ENCODE measurements around the gene FOXO6.
A peak's percentile ranks its signal among the peaks of the same experiment; 100 is the strongest.

Gene FOXO6

DNA sequence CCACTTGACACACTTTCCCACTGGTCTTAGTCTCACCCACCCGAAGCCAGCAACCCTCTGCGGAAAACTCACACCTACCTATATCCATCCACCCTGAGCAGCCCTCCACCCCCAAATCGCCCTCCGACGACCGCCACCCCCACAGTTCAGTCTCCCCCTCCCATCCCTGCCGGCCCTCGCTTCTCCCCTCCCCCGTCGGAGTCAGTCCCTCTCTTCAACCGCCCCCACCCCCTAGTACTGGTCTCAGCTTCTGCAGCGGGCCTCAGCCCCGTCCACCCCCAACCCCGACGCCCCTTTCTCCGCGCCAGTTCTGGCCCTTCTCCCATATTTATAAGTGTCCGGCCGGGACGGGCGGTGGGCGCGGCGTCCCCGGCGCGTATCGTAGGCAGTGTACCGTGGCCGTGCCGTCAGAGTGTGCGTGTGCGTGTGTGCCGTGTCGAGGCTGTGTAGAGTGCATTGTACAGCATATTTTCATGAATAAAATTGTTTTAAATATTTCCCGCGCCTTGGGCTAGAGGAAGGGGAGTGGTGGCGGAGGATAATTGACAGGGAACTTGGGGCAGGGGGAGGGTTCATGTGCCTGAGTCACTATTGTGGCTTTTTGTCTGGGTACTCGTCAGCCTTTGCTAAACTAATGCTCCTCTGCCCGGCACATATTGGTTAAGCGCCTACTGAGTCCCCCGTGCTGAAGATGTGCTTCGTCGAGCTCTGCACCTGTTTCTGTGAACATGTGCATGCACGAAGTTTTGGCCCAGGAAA, 22.0 kb downstream of the FOXO6 start:
- peak in 1 of 2 donors; percentile 21 for DNase-seq (ENCODE audit: low read depth in 2 of 2)

DNA sequence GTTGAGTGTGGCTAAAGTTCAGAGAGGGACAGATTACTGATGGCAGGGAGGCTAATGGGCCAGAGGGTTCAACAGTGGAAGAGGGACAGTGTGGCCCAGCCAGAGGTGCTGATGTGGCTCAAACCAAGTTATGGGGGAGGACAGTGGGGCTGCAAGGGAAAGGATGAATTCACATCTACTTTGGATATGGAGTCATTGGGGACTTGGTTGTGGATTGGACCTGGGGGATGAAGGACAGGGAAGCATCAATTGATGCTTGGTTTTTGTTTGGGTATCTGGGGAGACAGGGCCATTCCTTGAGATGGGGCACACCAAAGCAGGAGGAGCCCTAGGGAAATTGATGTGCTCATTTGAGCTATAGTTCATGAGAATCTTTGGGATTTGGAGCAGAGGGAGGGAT, 23.3 kb downstream of the FOXO6 start:
- DNase-seq (ENCODE audit: low read depth in 2 of 2) = no peak

DNA sequence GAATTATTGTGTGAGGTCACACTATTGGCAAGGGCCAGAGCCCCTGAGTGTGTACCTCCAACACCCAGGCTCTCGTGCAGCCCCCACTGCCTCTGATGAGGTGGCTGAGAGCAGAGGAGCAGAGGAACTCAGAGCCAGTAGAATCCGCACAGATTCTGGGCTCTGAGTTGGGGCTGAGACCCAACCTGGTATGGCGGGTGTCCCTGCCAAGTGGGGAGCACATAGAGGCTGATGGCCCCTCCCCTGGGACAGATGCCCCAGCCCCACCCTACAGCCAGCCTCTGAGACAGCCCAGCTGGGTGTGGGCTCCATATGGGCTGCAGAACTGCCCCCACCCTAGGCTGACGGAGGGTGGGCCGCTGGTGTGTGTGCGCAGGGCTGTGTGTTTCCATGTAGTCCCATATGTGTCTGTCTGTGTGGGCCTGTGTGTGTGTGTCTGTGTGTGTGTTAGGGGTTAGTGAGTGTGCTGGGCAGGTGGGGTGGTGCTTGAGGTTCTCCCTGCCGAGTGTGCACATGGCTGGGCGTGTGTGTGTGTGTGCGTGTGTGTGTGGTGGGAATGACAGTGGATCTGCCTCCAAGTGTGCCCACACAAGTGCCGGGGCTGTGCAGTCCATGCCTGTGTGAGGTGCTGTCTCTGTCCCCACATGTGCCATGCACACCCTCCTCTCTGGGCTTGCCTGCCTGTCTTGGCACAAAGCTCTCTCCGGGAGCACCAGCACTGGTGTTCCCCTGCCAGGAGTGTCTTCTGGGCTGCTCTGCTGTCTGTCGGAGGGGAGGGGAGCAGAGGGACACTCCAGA, 24.4 kb downstream of the FOXO6 start:
- no peak for DNase-seq (ENCODE audit: low read depth in 2 of 2)

DNA sequence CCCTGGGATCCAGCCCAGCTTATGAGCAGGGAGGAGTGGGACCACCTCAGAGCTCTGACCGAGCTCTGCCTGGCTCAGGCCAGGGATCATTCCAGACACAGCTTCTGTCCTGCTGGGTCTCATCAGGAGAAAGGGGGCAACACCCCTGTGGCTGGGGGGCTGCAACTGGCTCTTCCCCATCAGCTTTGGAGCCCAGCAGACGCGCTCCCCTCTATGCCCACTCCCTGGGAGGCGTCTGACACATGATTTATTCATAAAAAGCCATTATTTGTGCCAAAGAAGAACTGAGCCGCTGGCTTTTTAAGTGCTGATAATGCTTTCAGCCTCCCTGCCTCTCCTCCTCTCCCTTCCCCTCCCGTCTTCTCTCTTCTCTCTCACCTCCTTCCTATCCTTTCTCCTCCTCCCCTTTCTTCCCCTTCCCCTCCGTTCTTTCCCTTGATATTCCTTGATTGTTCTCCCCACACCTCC, 25.0 kb downstream of the FOXO6 start:
- no peak for DNase-seq (ENCODE audit: low read depth in 2 of 2)

DNA sequence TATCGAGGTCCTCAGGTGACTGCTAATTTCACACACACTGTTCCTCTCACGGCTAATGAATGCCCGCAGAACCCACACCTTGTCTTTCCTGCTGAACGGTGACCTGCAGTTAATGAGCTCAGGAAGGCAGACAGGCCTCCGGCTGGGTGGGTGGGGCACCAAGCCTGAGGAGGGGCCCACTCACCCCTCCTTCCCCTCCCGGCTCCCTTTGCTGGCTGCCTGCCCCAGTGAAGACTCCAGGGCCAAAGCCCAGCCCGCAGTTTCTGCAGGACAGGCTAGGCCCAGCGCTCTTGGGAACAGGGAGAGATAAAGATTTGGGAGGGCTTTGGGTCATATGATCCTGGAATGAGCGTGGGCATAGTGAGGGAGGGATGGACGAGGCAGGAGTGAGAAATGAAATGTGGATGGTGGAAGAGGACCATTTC, 26.4 kb downstream of the FOXO6 start:
- no peak for DNase-seq (ENCODE audit: low read depth in 2 of 2)

DNA sequence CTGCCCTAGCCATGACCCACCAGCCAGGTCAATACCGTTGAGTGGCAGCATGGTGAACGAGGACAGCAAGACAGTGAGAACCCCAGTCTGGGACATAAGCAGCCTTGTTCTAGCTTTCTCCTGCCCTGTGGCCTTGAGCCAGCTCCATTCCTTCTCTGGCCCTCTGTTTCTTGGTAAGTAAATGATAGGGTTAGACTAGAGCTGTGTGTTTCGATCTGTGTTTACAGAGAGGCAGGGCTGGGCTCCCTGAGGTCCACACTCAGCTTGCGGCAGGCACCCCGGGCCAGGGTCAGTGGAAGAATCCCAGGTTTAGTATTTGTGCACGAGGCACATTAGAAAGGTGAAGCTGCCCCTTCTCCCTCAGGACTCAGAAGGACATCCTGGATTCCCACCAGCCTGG, 27.3 kb downstream of the FOXO6 start:
- DNase-seq (ENCODE audit: low read depth in 2 of 2) = no peak

DNA sequence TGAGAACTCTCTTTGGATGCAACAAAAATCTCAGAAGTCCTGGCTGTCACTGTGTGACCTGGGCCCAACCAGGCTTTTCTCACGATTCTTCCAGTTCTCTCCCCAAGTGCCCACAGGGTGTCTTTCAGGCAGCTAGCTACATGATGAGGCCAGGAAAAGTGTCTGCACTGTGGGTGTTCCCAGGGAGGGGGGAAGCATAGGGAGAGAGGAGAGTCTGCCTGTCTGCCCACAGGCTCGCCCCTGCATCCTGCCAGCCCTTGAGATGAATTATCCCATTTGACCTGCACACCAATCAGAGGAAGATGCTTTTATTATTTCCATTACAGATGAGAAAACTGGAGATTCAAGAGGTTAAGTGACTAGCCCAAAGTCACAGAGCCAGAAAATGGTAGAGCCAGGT, 27.8 kb downstream of the FOXO6 start:
- DNase-seq (ENCODE audit: low read depth in 2 of 2) = no peak

DNA sequence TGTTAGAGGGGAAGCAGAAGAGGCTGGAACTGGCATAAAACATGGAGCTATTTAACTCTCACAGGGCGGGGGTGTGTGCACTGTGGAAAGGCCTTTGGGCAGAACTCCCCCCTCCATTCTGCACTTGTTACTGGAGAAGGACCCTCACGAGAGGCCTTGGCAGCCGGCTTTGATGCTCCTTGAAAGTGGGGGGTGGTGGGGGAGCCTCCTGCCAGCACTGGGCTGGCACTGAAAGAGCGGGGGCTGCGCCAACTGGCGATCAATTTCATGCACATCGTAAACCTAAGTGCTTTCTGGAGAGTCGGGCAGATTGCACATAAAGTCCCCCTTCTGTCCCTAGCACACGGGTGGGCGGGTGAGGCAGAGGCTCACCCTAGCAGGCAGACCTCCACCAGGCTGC, 28.9 kb downstream of the FOXO6 start:
- DNase-seq (ENCODE audit: low read depth in 2 of 2) = no peak

DNA sequence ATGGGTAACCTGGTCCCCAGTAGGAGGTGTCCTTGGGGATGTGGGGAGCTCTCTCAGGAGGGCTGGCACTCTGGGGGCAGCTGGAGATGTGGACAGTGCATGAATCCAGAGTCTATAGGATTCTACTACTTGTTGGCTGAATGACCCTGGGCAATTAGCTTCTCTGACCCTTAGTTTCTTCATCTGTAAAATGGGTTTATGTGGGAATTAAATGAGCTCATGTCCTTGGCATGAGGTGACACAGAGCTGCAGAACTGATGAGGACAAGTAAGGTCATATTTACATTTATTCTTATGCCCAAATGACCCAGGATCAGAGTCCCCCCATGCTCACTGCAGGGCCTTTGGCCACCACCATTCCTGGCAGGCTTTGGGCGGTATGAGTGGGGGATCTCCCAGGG, 29.3 kb downstream of the FOXO6 start:
- DNase-seq (ENCODE audit: low read depth in 2 of 2) = no peak

DNA sequence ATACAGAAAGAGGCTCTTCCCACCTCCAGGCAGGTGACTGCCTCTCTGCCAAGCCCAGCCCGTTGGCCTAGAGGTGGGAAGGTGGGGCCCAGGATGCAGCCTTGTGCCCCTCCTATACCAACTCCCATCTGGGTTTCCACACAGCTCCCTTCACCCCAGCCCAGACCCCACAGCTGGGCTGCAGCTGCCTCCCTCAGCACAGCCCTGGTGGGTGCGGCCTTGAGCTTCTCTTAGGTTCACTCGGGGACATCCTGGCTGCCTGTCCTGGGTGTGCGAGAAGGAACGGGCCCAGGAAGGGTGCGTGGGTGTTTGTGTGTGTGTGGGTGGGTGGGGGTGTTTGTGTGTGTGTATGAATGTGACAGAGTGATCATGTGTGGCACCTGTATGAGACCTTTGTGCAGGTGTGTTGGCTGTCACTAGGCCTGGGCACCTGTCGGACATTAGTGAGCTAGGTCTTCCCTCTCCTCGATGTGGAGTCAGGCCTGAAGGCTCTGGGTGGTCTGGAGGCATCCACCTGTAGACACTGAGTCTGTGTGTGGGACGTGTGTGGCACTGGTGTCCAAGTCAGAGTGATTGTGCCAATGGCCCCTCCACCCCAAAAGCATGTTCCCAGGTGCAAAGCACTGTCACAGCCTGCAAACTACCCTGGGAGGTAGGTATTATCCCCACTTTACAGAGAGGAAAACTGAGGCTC, 30.7 kb downstream of the FOXO6 start:
- DNase-seq (ENCODE audit: low read depth in 2 of 2) = no peak

DNA sequence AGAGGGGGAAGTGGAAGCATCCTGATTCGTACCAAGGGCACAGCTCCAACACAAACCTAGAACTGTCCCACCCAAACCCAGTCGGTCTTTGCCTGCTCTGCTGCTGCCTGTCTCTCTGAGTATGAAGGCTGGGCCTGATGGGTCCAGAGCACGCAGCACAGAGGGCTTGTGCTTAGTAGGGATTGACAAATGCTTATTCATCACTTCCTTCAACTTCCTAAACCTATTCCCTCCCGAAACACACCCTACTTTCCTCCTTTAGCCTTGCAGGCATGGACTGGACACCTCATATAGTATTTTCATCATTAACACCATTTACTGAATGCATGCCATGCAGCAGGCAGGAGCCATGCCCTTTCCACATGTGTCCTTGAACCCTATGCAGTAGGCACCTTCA, 31.3 kb downstream of the FOXO6 start:
- no peak for DNase-seq (ENCODE audit: low read depth in 2 of 2)

DNA sequence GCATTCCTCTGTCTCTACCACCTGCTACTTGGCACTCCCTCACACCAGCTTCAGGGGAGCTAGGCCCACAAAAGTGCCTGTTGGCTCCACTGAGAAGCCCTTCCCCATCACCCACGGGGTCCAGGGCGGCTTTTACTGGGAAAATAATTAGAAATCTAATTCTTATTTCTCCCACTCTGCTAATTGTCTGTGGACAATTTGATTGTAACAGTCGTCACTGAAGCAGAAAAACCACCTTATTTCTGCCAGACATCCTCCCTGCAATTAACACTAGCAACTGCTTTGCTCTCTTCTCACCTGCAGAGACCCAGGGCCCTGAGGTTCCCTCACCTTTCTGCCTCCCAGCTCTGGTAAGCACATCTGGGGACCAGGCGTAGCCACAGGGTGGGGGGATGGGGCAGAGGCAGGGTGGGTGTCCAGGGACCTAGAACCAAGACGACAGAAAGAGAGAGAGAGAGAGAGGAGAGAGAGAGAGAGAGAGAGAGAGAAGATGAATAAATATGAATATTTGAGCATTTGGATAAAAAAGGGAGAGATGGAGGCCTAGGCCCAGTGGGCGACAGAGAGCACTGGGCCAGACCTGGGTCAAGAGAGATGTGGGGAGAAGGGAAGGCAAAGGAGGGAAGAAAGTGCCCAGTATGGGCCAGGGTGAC, 32.6 kb downstream of the FOXO6 start:
- DNase-seq (ENCODE audit: low read depth in 2 of 2) = no peak

DNA sequence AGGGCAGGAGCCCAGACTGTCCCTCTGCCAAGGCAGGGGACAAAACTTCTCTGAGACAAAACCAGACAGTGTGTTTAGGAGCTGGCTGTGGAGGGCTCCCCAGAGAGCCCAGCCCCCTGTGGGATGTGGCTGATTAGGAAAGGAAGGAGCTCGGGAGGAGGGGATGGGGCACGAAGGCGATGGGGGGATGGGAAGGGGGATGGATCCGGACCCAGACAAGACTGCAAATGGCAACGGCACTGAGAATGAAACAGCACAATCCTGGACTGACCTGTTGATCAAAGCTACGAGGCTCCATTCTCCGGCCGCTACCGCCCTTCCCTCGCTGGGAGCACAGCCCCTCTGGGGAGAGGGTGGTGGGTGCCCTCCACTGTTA, 33.1 kb downstream of the FOXO6 start:
- no peak for DNase-seq (ENCODE audit: low read depth in 2 of 2)

DNA sequence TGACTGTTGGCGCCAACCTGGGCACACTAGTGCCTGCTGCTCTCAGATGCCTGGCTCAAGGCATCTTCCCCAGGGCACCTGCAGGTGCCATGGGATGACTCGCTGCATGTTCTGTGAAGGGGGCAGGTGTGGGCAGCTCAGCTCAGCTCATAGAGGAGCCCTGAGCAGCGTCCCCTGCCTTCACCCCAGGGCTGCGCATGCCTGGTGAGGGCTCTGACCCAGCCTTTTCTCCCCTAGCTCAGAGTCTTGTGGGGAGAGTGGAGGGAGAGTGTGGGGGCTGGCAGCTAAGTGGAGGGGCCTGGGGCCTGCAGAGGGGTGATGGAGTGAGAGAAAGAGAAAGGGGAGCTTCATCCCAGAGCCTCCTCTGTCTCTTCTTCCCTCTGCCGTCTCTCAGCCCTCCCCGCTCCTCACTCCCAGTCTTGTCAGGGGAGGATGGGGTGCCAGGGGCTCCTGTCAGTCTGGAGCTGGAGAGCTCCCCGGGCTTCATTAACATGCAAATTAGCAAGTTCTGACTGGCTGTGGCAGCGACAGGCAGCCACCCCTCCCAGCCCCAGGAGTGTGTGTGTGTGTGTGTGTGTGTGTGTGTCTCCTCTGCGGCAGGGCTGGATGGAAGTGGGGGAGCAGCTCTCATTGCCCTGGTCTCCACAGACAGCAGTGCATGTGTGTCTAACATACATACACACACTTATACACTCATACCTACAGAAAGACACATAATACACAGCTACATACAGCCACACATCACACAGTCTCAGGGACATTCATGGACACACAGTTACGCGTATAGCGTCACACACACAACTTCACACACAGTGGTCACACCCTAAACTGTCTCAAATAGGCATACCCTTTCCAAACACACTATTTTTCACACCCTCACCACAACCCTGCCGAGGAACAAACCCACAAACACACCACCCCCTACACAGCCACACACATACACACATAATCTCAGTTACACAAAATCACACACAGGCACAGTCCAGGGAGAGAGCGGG, 34.0 kb downstream of the FOXO6 start:
- no peak for DNase-seq (ENCODE audit: low read depth in 2 of 2)

DNA sequence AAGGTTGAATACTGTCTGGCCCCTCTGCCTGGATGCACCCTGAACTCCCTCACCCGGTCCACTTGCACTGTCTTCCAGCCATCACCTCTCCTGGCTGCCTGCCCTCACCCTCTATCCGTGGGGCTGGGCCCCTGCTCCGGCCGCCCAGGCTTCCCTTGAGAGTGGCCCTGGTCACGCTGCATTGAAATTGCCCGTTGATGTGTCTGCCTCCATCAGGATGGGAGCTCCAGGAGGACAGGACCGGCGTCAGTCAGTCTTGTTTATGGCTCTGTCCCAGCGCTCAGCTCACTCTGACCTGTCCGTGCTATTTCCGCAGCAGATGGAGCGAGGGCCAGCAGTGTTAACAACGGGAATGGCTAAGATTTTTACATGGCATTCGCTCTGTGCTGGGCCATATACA, 34.9 kb downstream of the FOXO6 start:
- DNase-seq (ENCODE audit: low read depth in 2 of 2) = no peak

DNA sequence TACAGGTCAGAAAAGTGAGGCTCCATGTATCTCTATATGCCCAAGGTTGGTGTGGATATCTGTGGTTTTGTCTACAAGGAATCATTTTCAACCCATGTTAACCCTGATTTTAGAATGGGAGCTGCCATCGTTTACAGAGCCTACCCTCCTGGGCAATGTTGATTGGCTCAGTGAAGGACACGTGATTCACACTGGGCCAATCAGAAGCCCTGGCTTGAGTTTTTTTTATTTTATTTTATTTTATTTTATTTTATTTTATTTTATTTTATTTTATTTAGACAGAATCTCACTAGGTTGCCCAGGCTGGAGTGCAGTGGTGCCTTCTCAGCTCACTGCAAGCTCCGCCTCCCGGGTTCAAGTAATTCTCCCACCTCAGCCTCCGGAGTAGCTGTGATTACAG, 35.8 kb downstream of the FOXO6 start:
- DNase-seq (ENCODE audit: low read depth in 2 of 2) = no peak

DNA sequence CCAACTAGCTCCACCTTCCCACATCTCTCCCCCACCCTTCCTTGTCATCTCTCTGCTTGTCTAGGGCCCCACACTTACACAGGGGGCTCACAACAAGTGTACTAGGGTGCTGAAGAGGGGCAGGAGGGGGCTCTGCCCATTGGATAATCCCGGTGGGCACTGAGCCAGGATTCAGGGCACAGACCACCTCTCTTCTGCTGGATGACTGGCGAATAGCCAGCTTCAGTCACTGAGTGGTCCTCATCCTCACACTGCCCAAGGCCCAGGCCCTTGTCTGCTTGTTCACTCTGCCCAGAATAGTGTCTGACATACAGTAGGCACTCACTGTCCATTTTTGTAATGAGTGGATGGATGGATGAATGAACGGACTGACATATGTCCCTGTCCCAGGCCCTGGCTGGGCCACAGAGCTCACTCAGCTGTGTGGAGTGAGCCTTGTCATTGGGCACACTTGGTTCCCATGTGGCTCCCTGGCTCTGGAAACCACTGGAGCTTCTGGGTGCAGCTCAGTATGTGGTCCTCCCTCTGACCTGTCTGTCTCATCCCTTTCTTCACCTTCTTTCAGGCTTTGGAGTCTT, 36.6 kb downstream of the FOXO6 start:
- no peak for DNase-seq (ENCODE audit: low read depth in 2 of 2)

DNA sequence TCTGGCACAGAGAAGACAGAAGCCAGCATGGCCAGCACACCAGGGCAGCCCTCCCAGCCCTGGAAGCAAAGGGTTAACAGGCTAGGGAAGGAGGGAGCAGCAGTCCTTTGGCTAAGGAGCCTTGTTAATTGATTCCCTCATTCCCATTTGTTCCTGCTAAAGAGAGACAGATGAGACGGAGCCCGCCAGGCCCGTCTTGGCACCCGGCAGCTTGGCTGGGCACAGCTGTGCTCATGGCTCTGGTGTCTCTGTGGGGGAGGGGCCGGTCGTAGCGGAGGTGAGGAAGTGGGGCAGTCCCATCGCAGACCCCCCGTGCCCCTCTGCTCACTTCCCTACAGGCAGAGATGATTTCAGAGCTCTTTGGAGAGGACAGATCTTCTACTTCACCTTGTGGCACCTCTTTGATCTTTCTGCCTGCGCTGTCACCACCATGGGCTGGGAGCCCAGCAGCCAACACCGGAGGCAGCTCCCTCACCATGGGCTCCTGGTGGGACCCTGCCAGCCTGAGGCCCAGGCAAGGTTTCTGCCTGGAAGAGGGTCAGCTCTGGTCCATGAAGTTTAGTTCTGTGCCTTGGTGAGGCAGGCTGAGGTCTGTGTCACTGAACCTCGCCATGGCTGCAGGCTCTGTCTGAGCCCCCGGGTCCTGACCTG, 38.0 kb downstream of the FOXO6 start:
- DNase-seq (ENCODE audit: low read depth in 2 of 2) = no peak

DNA sequence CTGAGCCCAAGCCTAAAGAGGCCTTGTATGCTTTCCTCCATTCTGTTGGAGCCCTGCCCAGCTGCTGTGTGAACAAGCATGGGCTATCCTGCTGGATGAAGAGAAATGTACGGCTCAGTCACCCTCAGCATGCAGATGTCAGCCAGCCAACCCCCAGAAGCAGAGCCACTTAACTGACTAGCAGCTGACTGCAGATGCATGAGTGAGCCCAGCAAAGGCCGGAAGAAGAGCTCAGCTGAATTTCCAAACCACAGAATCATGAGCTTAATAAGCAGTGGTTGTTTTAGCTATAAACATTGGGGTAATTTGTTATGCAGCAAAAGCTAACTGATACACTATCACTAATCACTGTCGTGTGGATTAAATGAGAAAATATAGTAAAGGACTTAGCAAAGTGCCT, 39.0 kb downstream of the FOXO6 start:
- no peak for DNase-seq (ENCODE audit: low read depth in 2 of 2)

DNA sequence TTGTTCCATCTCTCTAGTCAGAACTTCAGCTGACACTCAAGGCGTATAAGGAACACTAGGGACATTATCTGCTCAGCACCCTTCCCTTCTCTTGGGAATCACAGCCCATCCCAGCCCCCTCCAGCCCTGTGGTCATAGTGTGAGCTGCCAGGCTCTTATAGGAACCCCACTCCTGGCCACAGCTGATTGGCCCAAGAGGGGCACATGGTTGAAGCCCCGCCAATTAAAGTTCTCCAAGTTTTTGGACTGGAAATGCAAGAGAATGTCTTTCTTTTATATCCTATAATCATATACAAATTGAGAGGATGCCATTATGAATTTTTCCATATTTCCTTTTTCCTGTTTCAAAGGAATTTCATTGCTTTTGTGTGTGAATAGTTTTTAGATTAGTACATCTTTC, 40.7 kb downstream of the FOXO6 start:
- DNase-seq (ENCODE audit: low read depth in 2 of 2) = no peak
